Loucy (cell line): ENCODE data around the gene CLEC17A.

Experiments used
- EZH2phosphoT487 ChIP-seq: fragments of 200-600 bp; IDR thresholded peaks from 2 replicates; pipeline ENCODE4 v1.6.1; 2018; ENCODE audit warnings: antibody characterized with exemption, mild to moderate bottlenecking, moderate library complexity, borderline replicate concordance
- TF ChIP-seq, protein P1 (sequence below): fragments of 200-600 bp; sonication (generic); conservative IDR thresholded peaks from 2 replicates; pipeline ENCODE4 v1.5.1; 2014; ENCODE audit warnings: mild to moderate bottlenecking, antibody characterized with exemption, low read length

DNA sequence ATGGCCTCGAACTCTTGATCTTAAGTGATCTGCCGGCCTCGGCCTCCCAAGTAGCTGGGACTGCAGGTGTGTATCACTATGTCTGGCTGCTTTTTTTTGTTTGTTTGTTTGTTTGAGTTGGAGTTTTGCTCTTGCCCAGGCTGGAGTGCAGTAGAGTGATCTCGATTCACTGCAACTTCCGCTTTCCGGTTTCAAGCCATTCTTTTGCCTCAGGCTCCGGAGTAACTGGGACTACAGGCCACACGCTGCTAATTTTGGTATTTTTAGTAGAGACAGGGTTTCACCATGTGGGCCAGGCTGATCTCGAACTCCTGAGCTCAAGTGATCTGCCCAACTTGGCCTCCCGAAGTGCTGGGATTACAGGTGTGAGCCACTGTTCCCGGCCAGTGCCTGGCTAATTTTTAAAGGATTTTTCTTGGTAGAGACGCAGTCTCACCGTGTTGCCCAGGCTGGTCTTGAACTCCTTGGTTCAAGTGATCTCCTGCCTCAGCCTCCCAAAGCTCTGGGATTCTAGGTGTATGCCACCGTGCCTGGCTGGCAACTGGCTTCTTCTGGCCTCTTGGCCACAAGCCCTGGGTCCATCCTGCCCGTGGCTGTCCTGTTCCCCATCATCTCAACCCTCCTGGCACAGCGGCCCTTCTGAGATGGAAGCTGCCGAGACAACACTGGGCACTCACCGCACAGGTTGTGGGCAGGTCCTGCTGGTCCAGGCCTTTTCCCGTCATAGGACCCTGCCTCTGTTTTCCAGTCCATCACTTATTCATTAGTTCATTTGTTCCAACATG, 42.0 kb upstream of the CLEC17A start:
- TF ChIP-seq, protein P1, sequence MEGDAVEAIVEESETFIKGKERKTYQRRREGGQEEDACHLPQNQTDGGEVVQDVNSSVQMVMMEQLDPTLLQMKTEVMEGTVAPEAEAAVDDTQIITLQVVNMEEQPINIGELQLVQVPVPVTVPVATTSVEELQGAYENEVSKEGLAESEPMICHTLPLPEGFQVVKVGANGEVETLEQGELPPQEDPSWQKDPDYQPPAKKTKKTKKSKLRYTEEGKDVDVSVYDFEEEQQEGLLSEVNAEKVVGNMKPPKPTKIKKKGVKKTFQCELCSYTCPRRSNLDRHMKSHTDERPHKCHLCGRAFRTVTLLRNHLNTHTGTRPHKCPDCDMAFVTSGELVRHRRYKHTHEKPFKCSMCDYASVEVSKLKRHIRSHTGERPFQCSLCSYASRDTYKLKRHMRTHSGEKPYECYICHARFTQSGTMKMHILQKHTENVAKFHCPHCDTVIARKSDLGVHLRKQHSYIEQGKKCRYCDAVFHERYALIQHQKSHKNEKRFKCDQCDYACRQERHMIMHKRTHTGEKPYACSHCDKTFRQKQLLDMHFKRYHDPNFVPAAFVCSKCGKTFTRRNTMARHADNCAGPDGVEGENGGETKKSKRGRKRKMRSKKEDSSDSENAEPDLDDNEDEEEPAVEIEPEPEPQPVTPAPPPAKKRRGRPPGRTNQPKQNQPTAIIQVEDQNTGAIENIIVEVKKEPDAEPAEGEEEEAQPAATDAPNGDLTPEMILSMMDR: no peak
- no peak for TF ChIP-seq EZH2phosphoT487
